ENCODE data around the gene SLC9A8.

DNA sequence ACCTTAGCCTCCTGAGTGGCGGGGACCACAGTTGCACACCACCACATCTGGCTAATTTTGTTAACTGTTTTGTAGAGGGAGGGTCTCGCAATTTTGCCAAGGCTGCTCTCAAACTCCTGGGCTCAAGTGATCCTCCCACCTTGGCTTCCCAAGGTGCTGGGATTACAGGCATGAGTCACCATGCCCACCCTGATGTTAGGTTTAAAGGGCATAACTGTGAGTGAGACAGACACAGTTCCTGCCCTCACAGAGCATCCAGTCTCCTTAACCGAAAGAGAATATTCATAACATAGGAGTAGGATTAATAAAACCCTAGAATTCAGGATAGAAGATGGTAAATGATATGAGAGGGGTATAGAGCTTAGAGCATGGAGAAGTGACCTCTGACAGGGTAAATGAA lies 105.8 kb downstream of the SLC9A8 start:
- TF ChIP-seq, protein P1, sequence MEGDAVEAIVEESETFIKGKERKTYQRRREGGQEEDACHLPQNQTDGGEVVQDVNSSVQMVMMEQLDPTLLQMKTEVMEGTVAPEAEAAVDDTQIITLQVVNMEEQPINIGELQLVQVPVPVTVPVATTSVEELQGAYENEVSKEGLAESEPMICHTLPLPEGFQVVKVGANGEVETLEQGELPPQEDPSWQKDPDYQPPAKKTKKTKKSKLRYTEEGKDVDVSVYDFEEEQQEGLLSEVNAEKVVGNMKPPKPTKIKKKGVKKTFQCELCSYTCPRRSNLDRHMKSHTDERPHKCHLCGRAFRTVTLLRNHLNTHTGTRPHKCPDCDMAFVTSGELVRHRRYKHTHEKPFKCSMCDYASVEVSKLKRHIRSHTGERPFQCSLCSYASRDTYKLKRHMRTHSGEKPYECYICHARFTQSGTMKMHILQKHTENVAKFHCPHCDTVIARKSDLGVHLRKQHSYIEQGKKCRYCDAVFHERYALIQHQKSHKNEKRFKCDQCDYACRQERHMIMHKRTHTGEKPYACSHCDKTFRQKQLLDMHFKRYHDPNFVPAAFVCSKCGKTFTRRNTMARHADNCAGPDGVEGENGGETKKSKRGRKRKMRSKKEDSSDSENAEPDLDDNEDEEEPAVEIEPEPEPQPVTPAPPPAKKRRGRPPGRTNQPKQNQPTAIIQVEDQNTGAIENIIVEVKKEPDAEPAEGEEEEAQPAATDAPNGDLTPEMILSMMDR (IDR thresholded peaks at IDR 0.05), result no peak
- TF ChIP-seq EZH2 (IDR thresholded peaks at IDR 0.05) (no peak), EZH2phosphoT487 (IDR thresholded peaks at IDR 0.05) (no peak)
